Ureter (tissue), 1 donor: ENCODE measurements around the gene CCDC183. TPM values are rescaled to one million over a fixed set of nuclear protein-coding genes. Genes with fewer than 3 reads are reported as not detected.
"Not testable (repeated sequence)": the region's sequence is repeated elsewhere in the genome, so short reads cannot be mapped to it uniquely, and the experiment has no call there.

Source experiments
- DNase-seq: peaks from one replicate; pipeline ENCODE4 v3.0.0-alpha.2; 2020; ENCODE audit warnings: low spot score
- total RNA-seq: library from RNA; stranded (reverse); gene quantifications from one replicate; pipeline ENCODE4 v1.2.4, GENCODE V29; 2023
- donor health status: DM: yes; HTN: yes; CAD: no.

Gene CCDC183
- total RNA-seq, 1 donor from 2014 or later: 0.18 TPM

GRCh38 chr9:136760834-136761544, 35.1 kb upstream of the CCDC183 start:
- DNase-seq: not testable (repeated sequence)

GRCh38 chr9:136761545-136761981, 34.6 kb upstream of the CCDC183 start:
- DNase-seq: no peak

- no peak for DNase-seq
These were observed 33.9 kb upstream of the CCDC183 start for GRCh38 chr9:136762221-136762691.

- no peak for DNase-seq
These were observed 33.1 kb upstream of the CCDC183 start for GRCh38 chr9:136762915-136763648.

GRCh38 chr9:136763649-136764035, 32.5 kb upstream of the CCDC183 start:
- no peak for DNase-seq

GRCh38 chr9:136764301-136764891, 31.7 kb upstream of the CCDC183 start, which contains the start of gene LCN15:
Gene LCN15 (minus strand): TSS chr9:136764518. CDS start chr9:136764488, 30 bp downstream.
- DNase-seq: no peak

GRCh38 chr9:136765041-136765440, 31.1 kb upstream of the CCDC183 start:
- no peak for DNase-seq

DNA sequence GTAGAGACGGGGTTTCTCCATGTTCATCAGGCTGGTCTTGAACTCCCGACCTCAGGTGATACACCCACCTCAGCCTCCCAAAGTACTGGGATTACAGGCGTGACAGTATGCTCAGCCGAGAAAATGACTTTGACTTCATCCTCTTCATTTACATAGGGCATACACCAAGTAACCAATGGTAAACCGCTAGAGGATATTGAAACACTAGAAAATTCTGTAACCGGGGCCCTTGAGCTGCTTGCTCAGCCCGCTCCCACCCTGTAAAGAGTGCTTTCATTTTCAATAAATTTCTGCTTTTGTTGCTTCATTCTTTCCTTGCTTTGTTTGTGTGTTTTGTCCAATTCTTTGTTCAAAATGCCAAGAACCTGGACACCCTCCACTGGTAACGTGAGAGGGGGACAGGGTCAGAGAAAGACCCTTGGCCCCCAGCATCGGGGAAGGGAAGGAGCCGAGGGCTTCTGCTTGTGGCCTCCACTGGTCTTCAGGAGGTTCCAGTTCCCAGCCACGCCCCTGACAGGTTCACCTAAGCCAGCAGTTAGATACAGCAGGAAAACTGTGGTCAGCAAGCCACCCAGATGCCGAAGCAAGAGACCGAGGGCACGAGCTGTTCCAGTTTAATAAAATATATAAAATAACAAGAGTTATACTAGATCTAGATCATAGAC, 30.3 kb upstream of the CCDC183 start:
- DNase-seq: not testable (repeated sequence)

GRCh38 chr9:136766410-136767120, 29.6 kb upstream of the CCDC183 start:
- DNase-seq: not testable (repeated sequence)

- no peak for DNase-seq
These were observed 26.4 kb upstream of the CCDC183 start for GRCh38 chr9:136769710-136770191.

DNA sequence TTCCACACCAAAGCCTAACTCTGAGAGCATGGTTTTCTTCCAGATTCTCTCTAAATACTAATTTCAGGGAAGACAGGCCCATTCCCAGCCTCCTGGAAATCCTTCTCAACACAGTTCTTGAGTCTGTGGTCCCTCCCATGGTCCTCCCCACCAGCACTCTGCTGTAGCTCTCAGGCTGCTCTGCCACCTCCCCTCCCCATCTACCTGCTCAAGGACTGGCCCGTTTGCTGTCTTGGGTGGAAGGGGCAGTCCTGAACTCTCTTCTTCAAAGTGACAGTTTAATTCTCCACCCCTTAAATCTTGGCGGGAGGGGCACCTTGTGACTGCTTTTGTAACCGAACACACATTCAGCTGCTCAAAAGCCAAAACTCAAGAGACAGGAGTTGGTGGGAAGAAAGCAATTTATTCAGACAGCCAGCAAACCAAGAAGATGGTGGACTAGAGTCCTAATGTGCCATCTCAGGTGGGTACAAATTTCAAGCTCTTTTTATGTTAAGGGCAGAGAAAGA, 24.2 kb upstream of the CCDC183 start:
- no peak for DNase-seq

GRCh38 chr9:136773386-136774044, 22.6 kb upstream of the CCDC183 start:
- no peak for DNase-seq

- no peak for DNase-seq
These were observed 21.6 kb upstream of the CCDC183 start for GRCh38 chr9:136774416-136775045.

DNA sequence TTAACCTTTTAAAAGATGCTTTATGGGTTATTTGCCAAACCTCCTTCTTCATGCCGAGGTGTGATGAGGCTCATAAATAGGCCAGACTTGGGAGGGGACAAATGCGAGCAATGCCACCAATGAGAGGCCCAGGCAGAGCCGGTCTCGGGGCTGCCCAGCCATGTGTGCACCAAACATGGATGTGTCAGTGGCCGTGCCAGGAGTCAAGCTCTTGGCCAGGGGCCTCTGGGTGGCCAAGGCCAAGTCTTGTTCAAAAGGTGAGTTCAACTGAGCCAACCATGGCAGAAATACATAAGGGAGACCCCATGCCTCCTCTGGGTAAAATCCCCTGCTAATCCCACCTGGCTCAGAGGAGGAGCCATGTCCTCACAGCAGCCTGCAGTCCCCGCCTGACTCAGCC, 20.9 kb upstream of the CCDC183 start:
- DNase-seq: no peak

DNA sequence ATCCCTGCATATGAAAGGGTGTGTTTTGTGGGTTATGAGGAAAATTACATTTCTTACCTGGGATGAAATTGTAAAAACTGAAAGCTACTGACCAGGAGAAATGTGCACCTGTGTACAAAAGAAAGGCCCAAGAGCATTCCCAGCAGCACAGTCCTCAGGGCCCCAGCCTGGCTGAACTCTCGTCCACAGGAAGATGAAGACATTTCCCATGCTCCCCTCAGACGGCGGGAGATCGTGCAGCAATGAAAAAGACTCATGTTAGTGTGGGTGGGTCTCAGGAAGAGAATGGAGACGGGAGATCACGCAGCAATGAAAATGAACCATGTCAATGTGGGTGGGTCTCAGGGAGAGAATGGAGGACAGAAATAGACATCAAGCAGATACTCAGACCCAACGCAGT, 19.2 kb upstream of the CCDC183 start:
- no peak for DNase-seq

DNA sequence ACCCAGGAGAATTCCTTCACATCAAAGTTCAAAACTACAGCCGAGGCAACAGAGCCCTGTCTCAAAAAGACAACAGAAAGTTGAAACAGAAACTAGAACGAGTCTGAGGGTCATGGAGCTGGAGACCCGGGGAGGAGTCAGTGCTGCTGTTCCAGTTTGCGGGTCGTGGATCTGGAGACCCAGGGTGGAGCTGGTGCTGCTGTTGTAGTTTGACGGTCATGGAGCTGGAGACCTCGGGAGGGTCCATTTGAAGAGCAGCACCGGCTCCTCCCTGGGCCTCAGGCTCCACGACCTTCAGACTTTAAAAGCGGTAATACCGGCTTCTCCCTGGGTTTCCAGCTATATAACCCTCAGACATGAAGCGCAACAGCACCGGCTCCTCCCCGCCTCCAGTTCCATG, 18.8 kb upstream of the CCDC183 start:
- DNase-seq: no peak

GRCh38 chr9:136779808-136780207, 16.3 kb upstream of the CCDC183 start:
- no peak for DNase-seq

DNA sequence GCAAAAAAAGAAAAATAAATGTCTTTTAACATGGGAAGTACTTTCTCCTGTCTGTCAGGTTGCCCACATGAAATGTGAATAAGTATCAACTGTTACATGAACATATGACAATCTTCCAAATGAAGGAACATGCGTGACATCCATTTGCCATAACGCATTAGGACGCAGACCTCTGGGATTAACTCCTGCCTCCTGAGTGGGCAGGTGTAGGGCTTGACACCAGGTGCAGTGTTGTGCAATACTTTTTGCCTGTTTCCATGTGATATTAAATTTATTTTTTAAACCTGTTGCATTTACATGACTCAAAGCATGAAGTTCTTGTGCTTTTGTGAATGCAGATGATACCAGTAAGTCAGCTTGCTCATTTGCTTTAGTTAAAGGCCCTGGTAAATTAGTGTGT, 13.7 kb upstream of the CCDC183 start:
- no peak for DNase-seq

GRCh38 chr9:136784249-136784996, 11.7 kb upstream of the CCDC183 start:
- no peak for DNase-seq
